ENCODE results near the gene MOB3A.

MOB3A gene

DNA sequence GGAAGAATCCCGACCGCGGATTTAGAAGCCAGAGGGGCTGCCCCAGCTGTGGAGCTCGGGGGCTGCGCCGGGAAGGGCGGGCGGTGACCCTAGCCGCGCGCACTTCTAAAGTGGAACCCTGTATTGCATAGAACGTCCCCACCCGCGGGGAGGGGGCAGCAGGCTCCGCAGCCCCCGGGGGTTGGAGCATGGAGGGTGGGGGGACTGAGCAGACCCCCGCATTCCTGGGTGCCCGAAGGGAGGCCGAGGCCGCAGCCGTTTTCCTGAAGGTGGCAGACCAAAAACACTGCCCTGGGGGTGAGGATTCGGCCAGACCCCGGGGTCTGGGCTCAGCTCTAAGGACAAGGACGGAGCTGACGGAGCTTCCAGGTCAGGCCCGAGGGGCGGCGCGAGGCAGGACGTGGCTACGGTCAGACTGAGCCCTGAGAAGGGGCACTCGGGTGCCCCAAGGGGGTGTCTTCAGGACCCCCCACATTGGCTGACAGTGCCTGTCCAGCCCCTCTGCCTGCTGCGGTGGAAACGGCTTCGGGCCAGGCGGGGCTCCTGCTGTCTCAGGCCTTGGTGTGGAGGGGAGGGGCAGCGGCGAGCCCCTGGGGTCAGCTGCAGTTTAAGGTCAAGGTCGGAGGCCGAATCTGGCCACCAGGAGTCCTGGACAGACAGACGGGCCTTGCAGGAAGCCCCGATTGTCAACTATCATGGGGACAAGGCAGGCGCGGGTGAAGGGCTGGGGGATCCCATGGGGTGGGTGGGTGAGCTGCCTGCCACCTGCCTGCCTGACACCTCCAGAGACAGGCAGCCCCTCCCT, 57.6 kb downstream of the MOB3A start:
- H3K9me3 ChIP-seq (ENCODE audit: insufficient read depth, low read length, severe bottlenecking) = peaks cover 11% of the 10 kb centered on the region
- peaks cover 3% of the 10 kb centered on the region; the same call in 1 of the 2 replicates for H3K79me2 ChIP-seq (ENCODE audit: insufficient read depth, low read length)
- H3K4me3 ChIP-seq (ENCODE audit: low read depth in 1 of 2, low read length in 2 of 2) = no peak overlapping the region
- no peak for TF ChIP-seq EZH2 (IDR thresholded peaks at IDR 0.05; ENCODE audit: borderline replicate concordance, low read depth, low read length, severe bottlenecking)
- no peak for TF ChIP-seq CTCF (IDR thresholded peaks at IDR 0.05; ENCODE audit: borderline replicate concordance, extremely low read depth, low read length, poor library complexity, severe bottlenecking)
- H3K27me3 ChIP-seq (ENCODE audit: insufficient read depth, low read length, poor library complexity) = no peaks in the 10 kb centered on the region
- ATAC-seq (ENCODE audit: insufficient read depth, low read depth) = no peak
- H2AFZ ChIP-seq (ENCODE audit: low read depth, low read length) = no peak overlapping the region
- H3K9ac ChIP-seq (ENCODE audit: low read depth, low read length) = no peak overlapping the region
- H3K4me2 ChIP-seq (ENCODE audit: insufficient read depth, low read length) = no peak overlapping the region
- peaks cover 21% of the 10 kb centered on the region for H3K4me1 ChIP-seq (ENCODE audit: insufficient read depth, low read length)
- peaks cover 46% of the 10 kb centered on the region for H3K36me3 ChIP-seq (ENCODE audit: insufficient read depth, low read length)
- no peak for DNase-seq
- H3K27ac ChIP-seq (ENCODE audit: low read length) = no peak overlapping the region
- H4K20me1 ChIP-seq (ENCODE audit: insufficient read depth, low read length) = peaks cover 26% of the 10 kb centered on the region

DNA sequence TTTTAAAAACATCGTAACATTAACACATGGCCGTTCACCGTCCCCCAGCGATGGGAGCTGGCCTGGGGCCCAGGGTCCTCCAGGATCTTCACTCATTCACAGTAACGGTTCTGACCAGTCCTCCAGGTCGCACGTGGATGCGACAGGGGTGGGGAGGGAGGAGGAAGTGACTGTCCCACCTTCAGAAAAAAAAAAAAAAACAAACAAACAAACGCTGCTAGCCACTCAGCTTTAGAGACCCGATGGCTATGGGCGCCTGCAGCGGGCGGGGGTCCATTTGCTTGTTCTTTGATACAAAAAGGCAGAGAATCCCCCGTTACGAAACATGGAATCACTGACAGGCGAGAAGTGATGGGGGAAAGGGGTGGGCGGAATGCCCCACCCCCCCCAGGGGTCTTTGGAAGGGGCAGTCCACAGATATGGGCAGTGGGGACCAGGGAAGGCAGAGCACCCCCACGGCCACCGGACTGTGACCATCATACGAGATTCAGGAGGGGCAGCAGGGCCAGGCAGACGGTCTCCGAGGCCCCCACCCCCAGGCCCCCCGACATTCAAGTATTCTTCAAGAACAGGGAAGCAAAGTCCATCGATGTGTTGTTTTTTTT, 58.4 kb downstream of the MOB3A start:
- Histone ChIP-seq H4K20me1 (ENCODE audit: insufficient read depth, low read length) (peaks cover 19% of the 10 kb centered on the region), H3K9ac (ENCODE audit: low read depth, low read length) (no peak overlapping the region), H3K79me2 (ENCODE audit: insufficient read depth, low read length) (peaks cover 3% of the 10 kb centered on the region; the same call in 1 of the 2 replicates), H3K27ac (ENCODE audit: low read length) (no peak overlapping the region), H3K4me1 (ENCODE audit: insufficient read depth, low read length) (peaks cover 15% of the 10 kb centered on the region), H2AFZ (ENCODE audit: low read depth, low read length) (no peak overlapping the region), H3K27me3 (ENCODE audit: insufficient read depth, low read length, poor library complexity) (no peaks in the 10 kb centered on the region), H3K4me2 (ENCODE audit: insufficient read depth, low read length) (no peak overlapping the region), H3K4me3 (ENCODE audit: low read depth in 1 of 2, low read length in 2 of 2) (no peak overlapping the region), H3K9me3 (ENCODE audit: insufficient read depth, low read length, severe bottlenecking) (peaks cover 11% of the 10 kb centered on the region), H3K36me3 (ENCODE audit: insufficient read depth, low read length) (peaks cover 39% of the 10 kb centered on the region)
- TF ChIP-seq CTCF (IDR thresholded peaks at IDR 0.05; ENCODE audit: borderline replicate concordance, extremely low read depth, low read length, poor library complexity, severe bottlenecking) (no peak), EZH2 (IDR thresholded peaks at IDR 0.05; ENCODE audit: borderline replicate concordance, low read depth, low read length, severe bottlenecking) (no peak)
- DNase-seq = no peak
- no peak for ATAC-seq (ENCODE audit: insufficient read depth, low read depth)

- H3K79me2 ChIP-seq (ENCODE audit: insufficient read depth, low read length) = peaks cover 3% of the 10 kb centered on the region; the same call in 1 of the 2 replicates
- DNase-seq = no peak
- H3K27ac ChIP-seq (ENCODE audit: low read length) = no peak overlapping the region
- H2AFZ ChIP-seq (ENCODE audit: low read depth, low read length) = no peak overlapping the region
- H3K9ac ChIP-seq (ENCODE audit: low read depth, low read length) = no peak overlapping the region
- no peaks in the 10 kb centered on the region for H3K27me3 ChIP-seq (ENCODE audit: insufficient read depth, low read length, poor library complexity)
- H3K4me1 ChIP-seq (ENCODE audit: insufficient read depth, low read length) = peaks cover 8% of the 10 kb centered on the region
- no peak overlapping the region for H3K4me3 ChIP-seq (ENCODE audit: low read depth in 1 of 2, low read length in 2 of 2)
- H3K36me3 ChIP-seq (ENCODE audit: insufficient read depth, low read length) = peaks cover 29% of the 10 kb centered on the region
- H4K20me1 ChIP-seq (ENCODE audit: insufficient read depth, low read length) = peaks cover 15% of the 10 kb centered on the region
- peaks cover 11% of the 10 kb centered on the region for H3K9me3 ChIP-seq (ENCODE audit: insufficient read depth, low read length, severe bottlenecking)
- no peak overlapping the region for H3K4me2 ChIP-seq (ENCODE audit: insufficient read depth, low read length)
- ATAC-seq (ENCODE audit: insufficient read depth, low read depth) = no peak
- no peak for TF ChIP-seq EZH2 (IDR thresholded peaks at IDR 0.05; ENCODE audit: borderline replicate concordance, low read depth, low read length, severe bottlenecking)
- TF ChIP-seq CTCF (IDR thresholded peaks at IDR 0.05; ENCODE audit: borderline replicate concordance, extremely low read depth, low read length, poor library complexity, severe bottlenecking) = no peak
These were observed 59.7 kb downstream of the MOB3A start for GRCh38 chr19:2036424-2036823.

Data from DND-41 (cell line).